Transverse colon (tissue), 4 donors: ENCODE results near the gene HTRA1. TPM values are rescaled to one million over a fixed set of nuclear protein-coding genes. Genes with fewer than 3 reads are reported as not detected.

Source experiments
- DNase-seq: peaks from one replicate; pipeline ENCODE4 v3.0.0-alpha.2; 2019
- H3K27ac ChIP-seq, 4 donors: fragments of 200-600 bp; sonication (generic); 2 replicates each; pipeline ENCODE4 v1.5.1; 2016 to 2018; ENCODE audit warnings: inconsistent platforms in 4 of 4
- H3K27me3 ChIP-seq: fragments of 200-600 bp; sonication (generic); 2 replicates; pipeline ENCODE4 v1.5.1; 2017; ENCODE audit warnings: inconsistent platforms
- H3K36me3 ChIP-seq, 4 donors: fragments of 200-600 bp; sonication (generic); 2 replicates each; pipeline ENCODE4 v1.5.1; 2017 to 2019; ENCODE audit warnings: inconsistent platforms in 4 of 4
- H3K4me1 ChIP-seq, 4 donors: fragments of 200-600 bp; sonication (generic); 2 replicates each; pipeline ENCODE4 v1.5.1; 2017 to 2020; ENCODE audit warnings: inconsistent platforms in 4 of 4
- H3K4me3 ChIP-seq, 4 donors: fragments of 200-600 bp; sonication (generic); 1 replicate in 1 of 4; 2 replicates in 3 of 4; pipeline versions ENCODE4 v1.5.1 to v1.6.1; 2017 to 2019; ENCODE audit warnings: inconsistent platforms in 4 of 4
- H3K9me3 ChIP-seq, 2 donors: fragments of 200-600 bp; sonication (generic); 2 replicates each; pipeline ENCODE4 v1.5.1; 2017 to 2019; ENCODE audit warnings: inconsistent platforms in 2 of 2
- CTCF ChIP-seq, 5 experiments: fragments of 200-600 bp in 3 of 5; fragments of 450-650 bp in 2 of 5; sonication (generic) in 3 of 5; IDR thresholded peaks; 1 replicate in 2 of 5; 2 replicates in 3 of 5; pipeline ENCODE4 v1.5.1; 2016 to 2017; ENCODE audit warnings: antibody characterized with exemption in 5 of 5, inconsistent platforms in 3 of 5, mild to moderate bottlenecking in 2 of 5, moderate library complexity in 1 of 5
- EP300 ChIP-seq: sonication (generic); formaldehyde crosslinking; IDR thresholded peaks from one replicate; pipeline ENCODE4 v1.6.1; 2017; ENCODE audit warnings: antibody characterized with exemption, low read depth
- POLR2A ChIP-seq: fragments of 450-650 bp; IDR thresholded peaks from one replicate; pipeline ENCODE4 v1.6.1; 2016; ENCODE audit warnings: antibody characterized with exemption, mild to moderate bottlenecking, moderate library complexity
- POLR2AphosphoS5 ChIP-seq, 3 donors: sonication (generic); formaldehyde crosslinking; IDR thresholded peaks; one replicate each; pipeline ENCODE4 v1.6.1; 2016; ENCODE audit warnings: antibody characterized with exemption in 3 of 3
- WGBS, 2 donors: methylation state at CpG; one replicate each; pipeline ENCODE4 v1.1.5; 2018; ENCODE audit warnings: low coverage in 1 of 2; 5-methylcytosine and 5-hydroxymethylcytosine counted together
- in situ Hi-C, 4 donors: fragments of 200-750 bp; cut with MboI; loops; one replicate each; pipeline versions ENCODE4 v1.15.0 to v1.15.1; 2017; ENCODE audit warnings: low sequenced_read_pairs in 3 of 4, low pct_ligation_motif_present in 1 of 4, low pct_unique_long_range_greater_than_20kb in 1 of 4
- intact Hi-C: fragments of 100-400 bp; cut with DNase I; formaldehyde crosslinking; loops from one replicate; pipeline ENCODE4 v1.15.1; 2023; ENCODE audit warnings: low total_unique reads
- total RNA-seq, 4 donors: library from RNA; depleted of rRNA; stranded (reverse); fragments of >200 nt; gene quantifications; one replicate each; pipeline ENCODE4 v1.1.0, GENCODE V29; 2016

The HTRA1 gene
- total RNA-seq, 4 donors from 2014 or later = 7.9 to 103 (median 31.2) TPM

- peak overlapping the region in 3 of 4 donors; percentile 70 to 84 (median 73) for H3K27ac ChIP-seq
- H3K9me3 ChIP-seq = no peaks in the 10 kb centered on the region
- DNase-seq = no peak
- no peaks in the 10 kb centered on the region for H3K36me3 ChIP-seq
- H3K4me3 ChIP-seq = no peak overlapping the region
- in situ Hi-C loops = no loop called here
- TF ChIP-seq POLR2A = no peak
- TF ChIP-seq POLR2AphosphoS5 (IDR thresholded peaks at IDR 0.05) = no peak
- TF ChIP-seq CTCF (IDR thresholded peaks at IDR 0.05) = no peak
- no peak for TF ChIP-seq EP300
- WGBS, 2 donors = 46 to 51% methylated on average over 7 to 15 of the region's 15 CpGs
- intact Hi-C loops = no loop called here
- peaks cover 6% of the 10 kb centered on the region for H3K27me3 ChIP-seq
- peaks cover 18 to 37% (median 22%) of the 10 kb centered on the region in 4 donors for H3K4me1 ChIP-seq
These were observed 12.9 kb downstream of the HTRA1 start for GRCh38 chr10:122474131-122474818.

- H3K9me3 ChIP-seq = no peaks in the 10 kb centered on the region
- no peaks in the 10 kb centered on the region for H3K36me3 ChIP-seq
- H3K27ac ChIP-seq = peak overlapping the region; percentile 18 to 84 (median 72)
- in situ Hi-C loops = no loop called here
- peaks cover 14 to 30% (median 22%) of the 10 kb centered on the region in 4 donors for H3K4me1 ChIP-seq
- intact Hi-C loops = no loop called here
- H3K27me3 ChIP-seq = peaks cover 6% of the 10 kb centered on the region
- H3K4me3 ChIP-seq = no peak overlapping the region
- WGBS, 2 donors = 60 to 67% methylated on average over 5 to 12 of the region's 12 CpGs
- TF ChIP-seq EP300 = no peak
- TF ChIP-seq CTCF (IDR thresholded peaks at IDR 0.05) = no peak
- no peak for TF ChIP-seq POLR2A
- no peak for TF ChIP-seq POLR2AphosphoS5 (IDR thresholded peaks at IDR 0.05)
- no peak for DNase-seq
These were observed 13.7 kb downstream of the HTRA1 start for GRCh38 chr10:122475100-122475499.

- no peak for DNase-seq
These were observed 14.4 kb downstream of the HTRA1 start for GRCh38 chr10:122475591-122476332.

More at GRCh38 chr10:122475591-122476332, 14.4 kb downstream of the HTRA1 start:
- intact Hi-C loops = no loop called here
- in situ Hi-C loops = no loop called here
- 60 to 75% methylated on average over 3 to 16 of the region's 16 CpGs for WGBS, 2 donors
- Histone ChIP-seq H3K27me3 (peaks cover 6% of the 10 kb centered on the region), H3K36me3 (no peaks in the 10 kb centered on the region), H3K27ac (peak overlapping the region in 3 of 4 donors; percentile 70 to 84 (median 73)), H3K4me3 (no peak overlapping the region), H3K4me1 (peaks cover 14 to 30% (median 22%) of the 10 kb centered on the region in 4 donors), H3K9me3 (no peaks in the 10 kb centered on the region)
- TF ChIP-seq POLR2AphosphoS5 (IDR thresholded peaks at IDR 0.05) = peak in 1 of 3 donors; percentile 10
- TF ChIP-seq EP300 = no peak
- TF ChIP-seq CTCF (IDR thresholded peaks at IDR 0.05) = no peak
